SH-SY5Y (cell line): ENCODE data around the gene SYNPO.

Experiments
- GATA2 ChIP-seq: IDR thresholded peaks from 2 replicates; pipeline ENCODE4 v1.6.1; 2011; ENCODE audit warnings: mild to moderate bottlenecking, low read depth, low read length
- GATA3 ChIP-seq: IDR thresholded peaks from 2 replicates; pipeline ENCODE4 v1.6.1; 2011; ENCODE audit warnings: low read depth, mild to moderate bottlenecking, low read length, moderate library complexity

DNA sequence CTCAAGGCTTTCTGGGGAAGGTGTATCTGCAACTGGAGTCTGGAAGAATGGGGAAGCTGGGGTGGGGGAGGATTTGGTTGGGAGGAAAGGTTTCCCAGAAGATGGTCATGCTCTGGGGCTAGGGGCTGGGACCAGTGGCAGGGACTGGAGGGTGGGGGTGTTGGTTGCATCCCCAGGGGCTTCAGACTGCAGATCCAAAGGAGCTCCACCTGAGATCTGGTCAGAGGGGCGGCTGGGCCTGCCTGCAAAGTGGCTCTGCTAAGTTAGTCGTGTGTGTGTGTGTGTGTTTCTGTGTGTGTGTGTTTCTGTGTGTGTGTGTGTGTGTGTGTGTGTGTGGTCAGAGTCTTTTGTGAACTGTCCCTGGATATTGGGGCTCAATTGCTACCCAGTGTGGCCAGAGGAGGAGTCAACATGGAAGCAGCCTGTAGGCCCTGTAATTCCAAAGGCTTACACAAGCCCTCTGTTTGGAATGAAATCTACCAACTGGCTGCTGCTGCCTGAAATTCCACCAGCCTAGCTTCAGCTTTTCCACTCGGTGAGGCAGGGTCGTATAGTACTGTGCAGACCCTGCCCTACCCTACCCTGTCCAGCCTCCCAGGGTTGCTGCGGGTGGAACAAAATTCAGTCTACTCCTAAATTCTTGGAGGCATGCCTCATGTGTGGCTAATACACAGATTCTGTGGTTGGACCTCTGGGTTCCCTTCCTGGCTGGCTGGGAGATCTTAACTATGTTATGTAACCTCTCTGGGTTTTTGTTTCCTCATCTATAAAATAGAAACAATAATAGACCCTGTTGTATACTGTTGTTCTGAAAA, 12.5 kb upstream of the SYNPO start:
- TF ChIP-seq GATA2 (no peak), GATA3 (no peak)
